ENCODE measurements around the gene CRTC2.

Gene CRTC2

Small RNAs within 50 kb of the gene (small RNA-seq; reads per million reads assigned to genes)
- gene MIR6737 (ENCODE audit: insufficient read depth) = 2.1 reads per million, percentile 22 among the genes with 10 or more reads in this experiment
